HG03565 (cell line): Measurements from ENCODE around the gene SIM2.

ENCODE experiments used
- ATAC-seq: cut with Tn5 transposase; IDR thresholded peaks from one replicate; pipeline ENCODE4 v1.9.1; 2021; ENCODE audit warnings: mild to moderate bottlenecking, moderate library complexity; ENCODE audit not compliant: unreplicated experiment

Gene SIM2

DNA sequence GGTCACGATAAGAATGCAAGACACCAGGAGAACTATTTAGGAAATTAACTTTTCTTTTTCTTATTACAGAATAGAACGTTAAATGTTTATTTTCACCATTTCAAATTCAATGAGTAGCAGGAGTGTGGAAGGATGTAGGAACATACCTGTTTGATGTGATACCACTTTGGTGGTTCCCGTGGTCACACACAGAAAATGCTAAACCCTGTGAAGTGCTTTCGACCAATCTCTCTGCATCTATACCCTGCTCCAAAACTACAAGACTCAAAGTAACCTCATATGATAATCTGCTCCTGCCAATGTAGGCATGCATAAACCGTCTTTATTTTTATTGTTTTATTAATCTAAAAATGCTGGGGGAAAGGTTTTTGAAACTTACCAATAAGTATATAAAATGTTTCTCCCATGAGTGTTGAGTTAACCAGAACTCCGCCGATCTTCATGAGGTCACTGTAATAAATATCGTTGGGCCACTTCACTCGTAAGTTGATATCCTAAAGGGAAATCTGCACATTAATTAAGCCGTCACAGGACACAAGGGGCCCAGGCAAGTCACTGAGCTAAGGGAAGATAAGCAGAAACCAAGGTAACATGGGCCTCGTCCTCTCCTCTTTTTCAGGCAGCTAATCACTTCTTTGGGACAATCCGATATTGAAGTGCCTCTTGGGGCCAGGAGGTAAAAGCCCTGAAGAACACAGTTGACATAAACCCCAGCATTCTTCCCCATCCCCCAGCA is 60.6 kb downstream of the SIM2 start:
- ATAC-seq = no peak

DNA sequence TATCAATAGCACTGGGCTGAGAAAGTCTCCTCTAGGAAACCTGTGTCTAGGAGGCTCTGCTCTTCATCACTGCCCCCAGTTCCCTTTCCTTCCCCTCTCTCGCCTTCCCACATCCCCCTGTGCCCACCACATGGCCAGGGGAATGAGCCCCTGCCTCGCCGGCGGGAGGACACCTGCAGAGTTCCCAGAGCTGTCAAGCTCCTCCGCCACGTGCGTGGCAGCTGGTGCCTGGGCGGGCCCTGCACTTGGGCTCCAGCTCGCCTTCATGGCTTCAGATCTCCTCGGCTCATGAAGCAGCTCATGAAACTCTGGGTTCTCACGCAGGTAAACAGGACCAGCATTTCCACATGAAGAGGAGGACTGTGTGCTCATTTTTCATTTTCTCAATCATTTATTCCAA is 62.8 kb downstream of the SIM2 start:
- no peak for ATAC-seq

DNA sequence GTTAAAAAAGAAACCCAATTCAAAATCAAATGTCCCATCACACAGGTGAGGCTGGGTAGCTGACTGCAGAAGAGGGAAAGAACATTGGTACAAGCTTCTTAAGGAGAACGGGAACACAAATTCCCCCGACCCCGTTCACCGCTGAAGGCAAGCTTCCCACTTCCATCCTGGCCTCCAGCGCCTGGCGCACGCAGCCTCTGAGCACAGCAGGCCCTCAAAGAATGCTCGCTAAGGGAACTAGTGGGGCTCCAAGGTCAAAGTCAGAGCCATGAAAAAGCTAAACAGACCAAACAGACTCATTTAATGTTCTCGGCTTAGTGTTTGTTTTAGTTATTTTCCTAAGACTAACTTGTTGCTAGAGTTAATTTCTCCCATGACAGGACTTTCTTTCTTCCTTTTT is 63.7 kb downstream of the SIM2 start:
- ATAC-seq = no peak

DNA sequence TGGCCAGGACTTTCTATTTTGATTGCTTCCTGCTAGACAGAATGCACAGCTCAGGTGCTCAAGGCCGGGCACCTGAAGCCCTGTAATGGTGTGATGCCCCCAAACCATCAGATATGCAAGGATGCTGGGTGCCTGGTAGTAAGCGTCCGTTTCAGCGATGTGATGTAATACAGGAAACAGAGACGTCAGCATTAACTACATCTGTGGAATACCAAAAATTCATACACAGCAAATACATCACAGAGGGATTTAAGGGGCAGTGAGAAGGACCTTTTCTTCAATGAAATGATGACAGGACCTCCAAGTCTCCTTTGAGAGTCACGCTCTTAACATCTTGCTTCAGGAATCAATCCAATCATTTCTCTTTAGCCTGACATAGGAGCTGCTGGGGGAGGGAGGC is 64.4 kb downstream of the SIM2 start:
- ATAC-seq = no peak

DNA sequence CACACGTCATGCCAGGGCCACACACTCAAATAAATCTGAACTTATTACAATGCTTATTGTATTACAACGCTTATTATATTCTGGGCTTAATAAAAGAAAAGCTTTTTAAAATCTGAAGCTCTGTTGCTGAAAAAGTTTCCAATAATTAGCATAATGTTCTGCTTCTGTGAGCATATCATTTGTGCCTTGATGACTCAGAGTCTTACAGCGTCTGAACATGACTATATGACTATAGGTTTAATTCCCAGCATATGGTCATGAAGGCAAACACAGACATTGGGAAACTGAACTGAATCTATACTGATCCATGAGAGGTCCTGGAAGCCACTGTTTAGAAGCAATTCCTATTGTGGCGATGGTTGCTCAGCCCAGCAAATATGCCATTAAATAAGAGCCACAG is 66.3 kb downstream of the SIM2 start:
- ATAC-seq = no peak

DNA sequence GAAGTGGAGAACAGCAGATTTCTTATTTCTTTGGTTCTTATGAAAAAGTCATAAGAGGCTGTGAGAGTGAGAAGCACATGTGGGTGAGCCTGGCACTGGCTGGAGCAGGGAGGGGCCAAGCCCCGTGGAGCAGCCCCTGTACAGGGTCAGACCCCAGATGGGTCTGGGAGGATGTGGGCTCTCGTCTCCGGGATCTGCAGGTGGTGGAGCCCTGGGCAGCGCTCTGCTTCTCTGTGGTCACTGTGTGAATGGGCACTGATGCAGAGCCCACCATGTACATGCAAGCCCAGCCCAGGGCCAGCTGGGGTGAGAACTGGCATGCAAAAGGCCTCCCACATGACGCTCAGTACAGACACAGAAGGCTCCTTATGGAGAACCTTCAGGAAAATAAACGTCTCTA is 67.6 kb downstream of the SIM2 start:
- no peak for ATAC-seq

DNA sequence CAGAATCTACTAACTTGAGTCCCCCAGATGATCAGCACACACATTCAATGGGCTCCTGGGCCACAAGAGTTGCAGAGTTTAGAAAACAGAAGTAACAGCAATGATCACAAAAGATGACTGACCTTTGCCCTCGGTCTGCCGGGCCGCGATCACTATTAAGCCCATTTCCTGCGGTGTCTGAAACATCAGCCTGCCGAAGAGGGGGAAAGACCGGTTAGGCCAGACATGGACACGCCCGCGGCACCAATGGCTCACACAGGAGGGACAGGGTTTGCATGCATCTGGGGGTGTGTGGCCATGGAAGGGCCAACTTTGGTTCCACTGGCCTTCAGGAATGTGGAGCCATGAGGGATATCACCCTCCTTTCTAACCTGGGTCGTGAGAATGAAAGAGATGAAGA is 68.2 kb downstream of the SIM2 start:
- no peak for ATAC-seq

DNA sequence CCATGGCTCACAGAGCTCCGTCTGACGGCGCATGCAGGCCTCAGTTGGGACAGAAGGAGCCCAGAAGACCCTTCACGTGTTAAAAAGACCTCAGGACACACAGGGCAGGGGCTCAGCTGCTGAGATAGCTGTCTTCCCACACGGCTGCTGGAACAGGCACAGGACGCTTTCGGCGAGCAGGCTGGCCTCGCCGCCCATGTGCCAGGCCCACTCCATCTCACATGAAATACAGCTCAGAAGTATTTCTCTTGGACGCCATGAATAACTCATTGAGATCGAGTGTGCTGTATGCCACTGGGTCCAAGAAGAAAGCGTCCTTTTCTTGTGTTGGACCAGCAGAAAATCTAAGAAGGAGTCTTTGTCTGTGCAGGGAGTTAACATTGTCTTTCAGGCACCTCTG is 69.6 kb downstream of the SIM2 start:
- no peak for ATAC-seq

DNA sequence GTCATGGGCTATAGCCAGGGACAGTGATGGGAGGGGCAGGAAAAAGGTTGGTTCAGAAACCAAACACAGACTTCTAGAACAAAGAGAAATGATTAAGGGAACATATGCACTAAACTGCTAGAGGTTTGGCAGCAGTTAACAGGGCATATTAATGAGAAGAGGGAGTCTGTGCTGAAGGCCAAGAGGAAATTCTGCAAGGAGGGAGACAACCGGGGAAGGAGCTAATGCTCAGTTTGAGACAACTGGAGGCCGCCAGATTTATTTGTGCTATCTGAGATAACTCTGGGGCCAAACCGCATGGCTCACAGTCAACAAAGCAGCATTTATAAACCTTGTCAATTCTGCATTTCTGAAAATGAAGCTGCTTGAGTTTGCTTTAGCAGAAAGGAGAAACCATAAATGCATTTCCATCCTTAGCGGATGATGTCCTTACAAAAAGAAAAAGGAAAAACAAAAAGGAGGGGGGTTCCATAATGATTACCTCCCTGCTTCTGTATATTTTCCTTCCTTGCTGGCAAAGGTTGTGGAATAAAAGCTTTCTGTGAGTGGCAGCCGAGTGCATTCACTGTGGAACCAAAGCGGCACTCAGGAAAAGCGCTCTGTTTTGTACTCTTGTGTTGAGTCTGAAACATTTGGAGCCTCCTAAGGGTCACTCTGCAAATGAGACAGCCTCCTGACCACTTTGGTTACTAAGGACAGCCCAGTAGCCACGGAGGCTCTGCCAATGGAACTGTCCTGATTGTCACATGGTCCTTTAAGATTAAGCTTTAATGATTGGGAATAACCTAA is 70.3 kb downstream of the SIM2 start:
- ATAC-seq = no peak

DNA sequence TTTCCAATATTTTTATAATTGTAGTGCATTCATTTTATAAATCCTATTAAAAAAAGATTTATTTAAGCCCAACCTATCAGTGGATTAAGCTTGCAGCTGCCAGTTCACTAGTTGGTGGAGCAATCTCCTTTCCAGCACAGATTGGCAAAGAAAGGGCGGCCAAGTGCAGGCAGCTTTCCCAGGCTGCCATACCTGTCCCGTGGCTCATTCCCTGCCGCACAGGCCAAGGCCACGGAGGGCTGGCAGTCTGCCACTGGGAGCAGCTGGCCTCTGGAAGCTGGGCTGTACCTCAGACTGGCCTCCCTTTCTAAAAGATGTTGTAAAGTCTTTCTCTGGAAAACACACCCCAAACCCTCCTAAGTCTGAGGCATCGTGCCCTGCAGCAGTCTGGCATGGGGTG is 74.2 kb downstream of the SIM2 start:
- no peak for ATAC-seq

DNA sequence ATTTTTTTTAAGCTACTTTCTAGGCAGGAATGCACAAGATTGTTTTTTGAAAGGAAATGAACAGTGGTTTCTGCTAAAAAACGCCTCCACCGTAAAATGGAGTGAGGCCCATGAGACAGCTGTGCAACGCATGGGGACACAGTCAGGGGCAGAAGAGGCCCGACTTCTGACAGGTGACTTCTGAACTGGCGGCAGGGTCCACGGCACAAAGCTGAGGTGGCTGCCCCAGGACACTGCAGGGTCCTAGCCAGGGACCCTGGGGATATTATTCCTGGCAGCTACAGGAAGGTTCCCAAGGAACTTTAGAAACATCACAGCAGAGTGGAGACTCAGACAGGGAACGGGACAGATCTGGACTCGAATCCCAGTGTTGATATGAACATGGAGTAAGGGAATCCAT is 75.1 kb downstream of the SIM2 start:
- no peak for ATAC-seq

DNA sequence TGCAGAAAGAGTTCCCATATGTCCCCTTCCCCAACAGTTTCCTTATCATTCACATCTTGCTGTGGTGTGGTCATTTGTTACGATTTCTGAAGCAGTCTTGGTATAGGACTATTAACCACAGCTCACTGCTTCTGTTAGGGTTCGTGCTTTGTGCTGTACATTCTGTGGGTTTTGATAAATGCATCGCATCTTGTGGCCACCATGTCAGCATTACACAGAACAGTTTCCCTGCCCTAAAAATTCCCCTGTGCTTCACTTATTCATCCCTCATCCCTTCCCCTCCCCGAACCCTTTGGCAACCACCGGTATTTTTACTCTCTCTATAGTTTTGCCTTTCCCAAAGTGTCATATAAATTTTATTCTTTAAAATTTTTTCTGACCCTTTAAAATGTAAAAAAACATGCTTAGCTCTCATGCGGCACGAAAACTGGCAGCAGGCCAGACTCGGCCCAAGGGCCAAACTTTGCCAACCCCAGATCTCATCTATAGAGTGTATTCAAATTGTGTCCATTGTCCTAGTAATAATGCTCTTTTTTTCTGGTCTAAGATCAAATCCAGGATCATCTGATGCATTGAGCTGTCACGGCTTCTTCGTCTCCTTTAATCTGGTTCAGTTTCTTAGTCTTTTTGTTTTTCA is 78.2 kb downstream of the SIM2 start:
- ATAC-seq = no peak

DNA sequence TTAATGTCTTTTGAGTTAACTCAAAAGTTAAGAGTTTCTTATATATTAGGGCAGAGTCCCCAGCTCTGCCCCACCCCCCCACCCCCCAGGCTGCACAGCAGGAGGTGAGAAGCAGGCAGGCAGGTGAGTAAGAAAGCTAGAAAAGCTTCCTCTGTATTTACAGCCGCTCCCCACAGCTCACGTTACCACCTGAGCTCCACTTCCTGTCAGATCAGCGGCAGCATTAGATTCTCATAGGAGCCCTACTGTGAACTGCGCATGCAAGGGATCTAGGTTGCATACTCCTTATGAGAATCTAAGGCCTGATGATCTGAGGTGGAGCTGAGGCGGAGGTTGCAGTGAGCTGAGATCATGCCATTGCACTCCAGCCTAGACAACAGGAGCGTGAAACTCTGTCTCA is 81.9 kb downstream of the SIM2 start:
- no peak for ATAC-seq

DNA sequence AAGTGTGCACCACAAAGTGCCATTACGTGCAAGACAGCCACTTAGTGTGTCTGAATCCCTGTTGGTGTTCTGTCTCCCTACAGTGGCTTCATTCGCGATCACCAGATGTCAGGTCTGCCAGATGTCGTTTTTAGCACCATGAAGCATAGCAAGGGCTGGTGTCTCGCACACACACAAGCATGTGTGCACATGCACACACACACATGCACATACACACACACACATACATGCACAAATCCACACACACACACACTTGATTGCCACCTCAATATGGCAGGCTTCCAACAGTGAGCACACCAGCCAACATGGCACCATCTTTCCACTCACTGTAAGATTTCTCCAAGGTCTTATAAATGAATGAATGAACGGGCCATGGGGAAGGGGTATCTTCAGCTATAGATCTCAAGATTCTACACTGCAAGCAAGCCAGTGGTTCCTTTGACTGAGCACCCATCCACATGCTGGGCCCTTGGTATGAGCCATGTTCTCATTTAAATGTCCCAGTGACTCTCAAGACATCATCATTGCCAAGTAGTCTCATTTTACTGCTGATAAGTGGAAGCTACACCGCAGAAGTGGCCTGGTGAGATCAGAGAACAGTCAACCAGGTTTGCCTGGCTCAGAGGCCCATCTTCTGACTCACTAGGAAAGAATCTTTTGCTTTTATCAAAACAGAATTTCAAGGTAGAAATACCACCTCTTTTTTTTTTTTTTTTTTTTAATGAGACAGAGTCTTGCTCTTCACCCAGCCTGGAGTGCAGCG is 84.9 kb downstream of the SIM2 start:
- no peak for ATAC-seq

DNA sequence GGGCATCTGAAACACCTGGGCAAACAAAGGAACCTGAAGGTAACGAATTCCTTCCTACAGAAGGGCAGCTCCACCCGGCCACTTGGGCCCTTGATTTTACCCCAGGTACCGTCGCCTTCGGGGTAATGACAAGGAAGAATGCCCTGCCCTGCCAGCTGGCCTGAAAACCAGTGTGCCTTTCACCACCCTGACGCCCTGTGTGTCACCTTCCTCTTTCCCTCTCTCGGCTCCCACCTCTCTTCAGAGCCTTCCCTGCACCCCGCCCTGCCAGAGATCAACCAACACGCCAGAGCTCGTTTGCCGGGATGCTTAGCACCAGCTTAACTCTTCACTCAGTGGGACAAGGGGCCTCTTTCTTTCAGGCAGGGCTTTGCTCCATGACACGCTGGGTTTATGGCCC is 86.0 kb downstream of the SIM2 start:
- no peak for ATAC-seq

DNA sequence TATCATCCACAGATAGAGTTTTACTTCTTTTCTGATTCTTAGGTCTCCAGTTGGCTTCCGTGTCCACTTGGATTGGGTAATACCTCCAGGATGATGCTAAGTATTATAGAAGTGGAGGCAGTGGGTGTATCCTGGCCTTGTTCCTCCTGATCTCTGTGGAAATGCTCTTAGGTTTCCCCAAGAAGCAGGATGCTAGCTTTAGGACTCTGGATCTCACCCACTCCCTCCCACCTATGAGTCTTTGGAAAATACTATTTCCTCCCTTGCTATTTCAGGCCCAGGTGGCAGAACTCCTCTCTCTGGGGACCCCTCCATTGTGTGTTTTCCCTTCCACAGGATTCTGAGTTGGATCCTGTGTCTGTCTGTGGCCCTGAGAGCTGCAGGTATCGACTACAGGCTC is 86.7 kb downstream of the SIM2 start:
- ATAC-seq = no peak

DNA sequence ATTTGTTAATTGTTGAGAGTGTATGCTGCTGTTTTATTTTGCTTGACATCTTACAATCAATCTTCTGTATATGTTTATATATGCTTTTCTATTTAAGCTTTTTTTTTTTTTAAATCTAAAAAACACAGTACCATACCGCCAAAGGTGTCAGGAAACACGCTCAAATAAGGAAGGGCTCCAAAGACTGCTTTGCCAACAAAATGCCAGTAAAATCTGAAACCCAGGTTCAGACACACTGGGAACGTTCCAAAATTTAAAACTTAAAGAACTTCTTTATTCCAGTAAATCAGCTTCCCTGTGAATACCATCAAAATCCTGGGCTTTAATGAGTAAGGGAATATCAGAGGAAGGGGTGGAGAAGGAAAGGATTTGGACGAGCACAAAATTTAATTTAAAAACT is 87.3 kb downstream of the SIM2 start:
- no peak for ATAC-seq

DNA sequence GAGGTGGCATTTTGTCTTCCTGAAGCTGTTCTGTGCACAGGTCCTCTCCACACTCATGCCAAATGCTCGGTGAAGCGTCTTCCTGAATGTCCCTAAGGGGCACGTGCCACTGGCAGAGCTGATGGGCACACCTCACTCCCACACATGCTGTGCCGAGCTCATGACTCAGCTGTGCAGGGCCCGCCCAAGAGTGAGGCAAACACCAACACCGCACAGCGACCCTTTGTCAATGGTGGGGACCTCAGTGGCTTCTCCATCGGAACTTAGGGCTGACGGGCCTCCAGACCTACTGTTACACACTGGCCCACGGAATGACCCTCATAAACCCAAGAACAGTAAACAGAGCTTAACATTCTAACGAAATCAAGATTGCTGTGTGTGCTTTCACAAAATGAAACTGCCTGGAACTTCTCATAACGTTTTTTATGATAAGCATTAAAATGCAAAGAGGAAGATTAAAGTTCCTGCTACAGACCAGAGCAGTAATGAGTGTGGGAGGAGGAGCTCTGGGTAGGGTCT is 89.3 kb downstream of the SIM2 start:
- no peak for ATAC-seq

DNA sequence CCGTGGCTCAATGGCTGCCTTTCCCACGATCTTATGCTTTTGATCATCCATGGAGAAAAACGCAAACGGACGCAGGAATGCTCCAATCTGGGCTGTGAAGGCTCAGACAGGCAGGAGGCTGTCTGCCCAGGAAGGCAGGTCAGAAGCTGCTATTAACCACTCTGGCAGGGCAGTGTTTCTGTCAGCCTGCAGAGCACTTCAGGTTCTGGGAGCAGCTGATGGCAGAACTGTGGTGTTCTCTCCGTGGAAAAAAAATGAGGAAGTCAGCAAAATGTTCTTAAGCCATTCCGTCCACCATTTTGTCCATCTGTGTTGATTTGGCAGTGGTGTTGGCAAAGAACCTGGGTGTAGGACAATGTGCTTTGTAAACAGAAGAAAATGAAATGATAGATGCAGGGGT is 91.7 kb downstream of the SIM2 start:
- ATAC-seq = no peak

DNA sequence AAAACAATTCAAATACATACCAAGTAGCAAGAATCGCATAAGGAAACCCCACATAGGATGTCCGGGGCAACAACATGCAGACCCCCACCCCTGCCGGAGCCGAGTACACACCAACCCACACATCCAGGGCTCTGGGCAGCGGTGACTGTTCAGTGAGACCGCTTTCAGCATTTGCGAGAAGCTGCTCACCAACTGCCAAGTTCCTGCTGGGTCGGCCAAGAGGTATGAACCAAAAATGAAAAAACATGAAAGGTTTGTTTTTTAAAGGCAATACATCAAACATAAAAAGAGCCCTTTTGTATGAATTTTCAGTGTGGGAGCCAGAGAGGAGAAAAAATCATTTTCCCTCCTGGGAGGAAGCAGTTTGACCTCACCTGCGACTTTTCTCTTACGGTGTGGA is 92.3 kb downstream of the SIM2 start:
- ATAC-seq = no peak
